Stimulated activated CD8-positive, alpha-beta memory T cell treated with anti-CD3 and anti-CD28 coated beads, Interleukin-4, amount 100 ng/mL, for 4 hours (primary cell): ENCODE results near the gene DUS4L.
"Not testable (repeated sequence)": the region's sequence is repeated elsewhere in the genome, so short reads cannot be mapped to it uniquely, and the experiment has no call there.

Experiments
- DNase-seq, 2 donors: peaks; one replicate each; pipeline ENCODE4 v3.0.0-alpha.2; 2020; ENCODE audit warnings: low read depth in 2 of 2, low spot score in 1 of 2

Gene DUS4L, protein sequence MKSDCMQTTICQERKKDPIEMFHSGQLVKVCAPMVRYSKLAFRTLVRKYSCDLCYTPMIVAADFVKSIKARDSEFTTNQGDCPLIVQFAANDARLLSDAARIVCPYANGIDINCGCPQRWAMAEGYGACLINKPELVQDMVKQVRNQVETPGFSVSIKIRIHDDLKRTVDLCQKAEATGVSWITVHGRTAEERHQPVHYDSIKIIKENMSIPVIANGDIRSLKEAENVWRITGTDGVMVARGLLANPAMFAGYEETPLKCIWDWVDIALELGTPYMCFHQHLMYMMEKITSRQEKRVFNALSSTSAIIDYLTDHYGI

DNA sequence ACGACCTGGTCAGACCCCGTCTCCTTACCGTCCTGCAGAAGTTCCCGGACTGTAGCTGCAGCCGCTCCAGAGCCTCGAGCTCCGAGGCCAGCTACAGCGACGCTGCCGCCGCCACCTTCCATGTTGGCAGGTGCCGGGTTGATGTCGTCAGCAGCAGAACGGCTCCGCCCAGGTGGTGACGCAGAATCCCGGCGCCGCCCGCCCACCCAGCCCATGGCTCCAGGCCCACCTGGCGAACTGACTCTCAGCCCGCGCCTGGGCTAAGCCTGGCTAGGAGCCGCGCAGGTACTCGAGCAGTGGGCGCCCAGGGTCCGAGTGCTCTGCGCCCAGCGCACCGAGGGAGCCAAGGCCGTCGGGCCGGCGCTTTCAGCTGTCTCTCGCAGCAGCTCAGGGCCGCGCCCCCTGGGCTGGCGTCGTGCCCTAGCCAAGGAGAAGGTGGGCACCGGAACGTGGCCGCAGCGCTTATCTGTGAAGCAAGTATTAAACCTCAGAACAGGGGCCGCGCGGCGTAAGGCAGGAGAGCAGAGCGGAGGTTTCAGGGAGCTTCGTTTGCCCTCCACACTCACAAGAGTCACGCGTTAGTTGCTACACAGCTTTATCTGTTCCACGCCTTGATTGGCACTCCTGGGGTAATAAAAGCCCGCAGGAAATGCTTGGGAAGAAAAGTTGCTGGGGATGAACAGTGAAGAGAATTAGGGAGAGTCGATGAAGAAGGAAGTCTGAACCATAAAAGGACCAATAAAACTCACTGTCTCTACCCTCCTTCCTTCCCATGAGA lies at the start of gene DUS4L, which contains the start of gene COG5:
Gene DUS4L (plus strand): TSS at position 197 of the 778 bp plus-strand sequence. CDS start 3,100 bp downstream, outside the sequence.
Gene COG5 (minus strand): TSS at position 146 of the 778 bp plus-strand sequence. CDS start 24 bp downstream, at position 122.
- DNase-seq: peak; percentile 62 to 66

DNA sequence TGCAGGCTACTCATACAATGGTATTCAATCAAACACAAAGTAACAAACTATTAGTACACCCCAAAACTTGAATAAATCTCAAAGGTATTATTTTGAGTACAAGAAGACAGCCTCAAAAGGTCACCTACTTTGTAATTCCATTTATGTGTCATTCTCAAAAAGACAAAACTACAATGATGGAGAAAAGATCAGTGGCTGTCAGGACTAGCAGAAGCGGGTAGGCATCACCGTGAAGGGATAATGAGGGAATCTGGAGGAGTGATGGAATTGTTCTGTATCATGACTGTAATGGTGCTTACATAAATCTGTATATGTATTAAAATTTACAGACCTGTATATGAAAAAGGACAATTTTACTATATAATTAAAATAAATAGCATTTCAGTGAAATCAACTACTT lies 37.1 kb upstream of the DUS4L start:
- DNase-seq: no peak

DNA sequence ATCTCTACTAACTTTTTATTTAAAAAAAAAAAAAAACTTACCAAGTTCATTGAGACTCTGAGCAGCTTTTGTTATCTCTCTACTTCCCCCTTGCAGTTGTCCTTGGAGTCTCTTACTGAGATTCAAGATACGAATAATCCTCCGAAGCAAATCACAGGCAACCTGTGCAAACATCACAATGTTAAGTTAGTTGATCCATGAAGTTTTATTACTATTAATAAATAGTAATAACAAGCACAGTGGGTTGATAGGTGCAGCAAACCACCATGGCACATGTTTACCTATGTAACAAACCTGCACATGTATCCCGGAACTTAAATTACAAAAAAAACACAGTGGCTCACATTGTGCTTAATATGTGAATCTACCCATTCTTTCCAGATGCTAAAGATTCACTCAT lies 36.6 kb upstream of the DUS4L start:
- DNase-seq: no peak

DNA sequence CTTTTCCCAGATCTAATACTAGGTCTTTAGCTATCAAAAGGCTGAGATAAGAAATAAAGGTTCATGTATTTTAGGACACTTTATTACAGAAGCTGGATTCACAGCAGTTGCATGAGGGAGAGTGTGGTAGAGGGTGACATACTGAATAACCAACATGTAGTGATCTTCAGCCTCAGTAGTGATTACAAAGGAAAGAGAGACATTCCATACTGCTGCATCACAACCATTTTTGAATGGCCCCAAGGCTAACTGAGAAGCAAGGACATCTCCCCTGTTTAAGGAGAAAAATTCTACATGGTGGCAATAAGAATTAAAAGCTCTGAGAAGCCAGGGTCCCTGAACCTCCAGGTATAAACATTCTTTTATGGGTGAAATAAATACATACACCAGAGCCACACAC lies 35.3 kb upstream of the DUS4L start:
- no peak for DNase-seq

DNA sequence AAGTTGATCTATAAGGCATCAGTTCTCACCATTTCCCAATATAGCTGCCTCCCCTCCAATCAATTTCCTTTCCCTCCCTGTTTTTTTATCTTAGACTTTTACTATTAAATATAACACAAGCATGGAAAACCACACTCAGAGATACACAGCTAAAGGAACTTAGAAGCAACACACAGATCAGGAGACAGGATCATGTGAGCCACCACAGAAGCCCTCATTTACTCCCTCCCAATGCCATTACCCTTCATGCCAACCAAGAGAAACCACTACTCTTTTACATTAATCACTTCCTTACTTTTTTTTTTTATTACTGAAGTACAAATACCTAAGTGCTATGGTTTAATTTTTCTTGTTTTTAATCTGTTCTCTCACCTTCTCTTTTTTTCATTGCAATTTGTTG lies 33.0 kb upstream of the DUS4L start:
- DNase-seq: no peak

DNA sequence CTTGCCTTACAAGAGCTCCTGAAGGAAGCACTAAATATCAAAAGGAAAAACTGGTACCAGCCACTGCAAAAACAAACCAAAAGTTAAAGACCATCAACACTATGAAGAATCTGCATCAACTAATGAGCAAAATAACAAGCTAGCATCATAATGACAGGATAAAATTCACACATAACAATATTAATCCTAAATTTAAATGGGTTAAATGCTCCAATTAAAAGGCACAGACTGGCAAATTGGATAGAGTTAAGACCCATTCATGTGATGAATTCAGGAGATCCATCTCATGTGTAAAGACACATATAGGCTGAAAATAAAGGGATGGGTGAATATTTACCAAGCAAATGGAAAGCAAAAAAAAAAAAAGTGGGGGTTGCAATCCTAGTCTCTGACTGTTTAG lies 29.6 kb upstream of the DUS4L start:
- DNase-seq: no peak

DNA sequence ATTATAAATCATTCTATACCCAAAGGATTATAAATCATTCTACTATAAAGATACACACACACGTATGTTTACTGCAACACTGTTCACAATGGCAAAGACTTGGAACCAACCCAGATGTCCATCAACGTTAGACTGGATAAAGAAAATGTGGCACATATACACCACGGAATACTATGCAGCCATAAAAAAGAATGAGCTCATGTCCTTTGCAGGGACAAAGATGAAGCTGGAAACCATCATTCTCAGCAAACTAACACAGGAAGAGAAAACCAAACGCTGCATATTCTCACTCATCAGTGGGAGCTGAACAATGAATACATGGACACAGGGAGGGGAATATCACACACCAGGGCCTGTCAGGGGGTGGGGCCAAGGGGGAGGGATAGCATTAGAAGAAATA lies 26.5 kb upstream of the DUS4L start:
- DNase-seq: not testable (repeated sequence)

DNA sequence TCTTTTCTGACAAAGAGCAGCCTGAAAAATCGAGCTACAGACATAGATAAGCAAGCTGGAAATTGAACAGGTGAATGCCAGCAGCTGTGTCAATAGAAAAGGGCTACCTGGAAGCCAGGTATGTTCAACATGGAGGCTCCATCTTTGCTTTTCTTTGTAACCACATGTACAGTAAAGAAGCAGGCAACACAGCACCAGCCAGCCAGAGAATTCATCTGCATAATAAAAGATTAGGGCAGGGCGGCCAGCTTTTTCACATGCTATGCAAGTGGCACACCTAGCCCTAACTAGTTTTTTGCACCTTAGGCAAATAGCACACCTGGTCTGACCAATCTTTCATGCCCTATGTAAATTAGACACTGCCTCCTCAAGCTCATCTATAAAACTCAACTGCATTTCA lies 25.8 kb upstream of the DUS4L start:
- DNase-seq: no peak

DNA sequence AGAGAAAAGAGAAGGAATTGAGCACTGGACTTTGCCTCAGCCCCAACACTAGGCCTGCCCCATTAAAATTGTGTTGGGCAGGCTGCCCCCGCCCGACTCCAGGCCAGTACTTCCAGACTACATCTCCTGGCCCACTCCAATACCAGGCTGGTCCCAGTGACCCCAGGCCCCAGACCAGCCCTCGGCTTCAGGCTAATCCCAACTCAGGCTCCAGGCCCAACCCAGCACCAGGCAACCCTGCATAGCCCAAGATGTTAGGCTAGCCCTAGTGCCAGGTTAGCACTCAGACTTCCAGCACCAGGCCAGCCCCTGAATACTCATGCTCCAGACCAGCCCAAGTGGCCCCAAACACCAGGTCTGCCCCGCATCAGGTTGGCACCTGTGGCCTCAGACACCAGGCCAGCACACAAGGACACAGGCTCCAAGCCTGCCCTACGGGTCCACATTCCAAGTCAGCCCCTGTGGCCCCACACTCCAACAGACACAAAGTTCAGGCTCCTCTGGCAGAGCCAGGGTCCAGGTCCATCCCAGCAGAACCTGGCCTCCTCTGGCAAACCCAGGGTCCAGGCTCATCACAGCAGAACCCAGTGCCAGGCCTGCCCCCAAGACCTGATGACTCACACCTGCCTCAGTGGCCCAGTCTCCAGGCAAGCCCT lies 20.3 kb upstream of the DUS4L start:
- no peak for DNase-seq

DNA sequence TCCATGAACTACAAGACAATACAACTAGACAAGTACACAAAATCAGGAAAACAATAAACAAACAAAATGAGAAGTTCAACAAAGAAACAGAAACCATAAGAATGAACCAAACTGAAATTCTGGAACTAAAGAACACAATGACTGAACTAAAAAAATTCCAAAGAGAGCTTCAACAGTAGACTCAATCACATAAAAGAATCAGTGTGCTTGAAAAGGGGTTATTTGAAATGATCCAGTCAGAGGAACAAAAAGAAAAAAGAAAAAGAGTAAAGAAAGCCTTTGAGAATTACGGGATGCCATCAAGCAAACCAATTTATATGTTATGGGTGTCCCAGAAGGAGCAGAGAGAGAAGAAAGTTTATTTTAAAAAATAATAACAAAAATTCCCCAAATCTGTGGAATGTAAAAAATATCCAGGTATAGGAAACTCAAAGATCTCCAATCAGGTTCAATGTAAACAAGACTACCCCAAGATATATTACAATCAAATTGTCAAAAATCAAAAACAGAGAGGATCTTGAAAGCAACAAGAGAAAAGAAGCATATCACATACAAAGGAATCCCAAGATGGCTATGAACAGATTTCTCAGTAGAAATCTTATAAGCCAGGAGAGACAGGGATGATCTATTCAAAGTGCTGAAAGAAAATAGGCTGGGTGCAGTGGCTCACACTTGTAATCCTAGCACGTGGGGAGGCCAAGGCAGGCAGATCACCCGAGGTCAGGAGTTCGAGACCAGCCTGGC lies 18.8 kb upstream of the DUS4L start:
- no peak for DNase-seq

DNA sequence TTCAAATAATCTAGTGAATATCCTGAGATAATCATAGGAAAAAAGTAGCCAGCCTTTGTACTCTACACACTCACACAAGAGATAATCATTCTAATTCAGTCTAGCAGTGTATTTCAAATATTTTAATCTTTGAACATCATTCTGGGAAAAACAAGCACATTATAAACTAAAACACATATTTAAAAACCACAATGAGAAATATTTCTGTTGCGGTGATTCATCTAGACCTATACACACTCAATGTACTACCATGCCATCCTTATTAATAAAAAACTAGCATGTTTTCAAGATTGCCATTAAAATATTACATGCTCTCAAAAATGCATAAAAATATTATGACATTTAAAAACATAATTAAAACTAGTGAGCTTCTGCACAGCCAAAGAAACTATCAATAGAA lies 11.8 kb upstream of the DUS4L start:
- no peak for DNase-seq

DNA sequence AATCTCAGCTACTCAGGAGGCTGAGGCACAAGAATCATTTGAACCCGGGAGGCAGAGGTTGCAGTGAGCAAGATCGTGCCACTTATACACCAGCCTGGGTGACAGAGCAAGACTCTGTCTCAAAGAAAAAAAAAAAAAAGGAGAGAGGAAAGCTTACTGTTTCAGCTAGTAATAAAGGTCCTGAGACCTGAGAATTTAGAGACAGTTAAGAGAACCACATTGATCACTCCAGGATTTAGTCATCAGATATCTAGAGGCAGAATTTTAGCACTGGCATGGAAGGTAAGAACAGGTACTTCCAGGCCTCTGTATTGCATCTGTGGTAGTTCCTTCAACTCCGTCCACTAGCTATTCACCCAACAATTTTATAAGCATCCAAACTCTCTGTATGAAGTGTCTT lies 7.9 kb upstream of the DUS4L start:
- no peak for DNase-seq

DNA sequence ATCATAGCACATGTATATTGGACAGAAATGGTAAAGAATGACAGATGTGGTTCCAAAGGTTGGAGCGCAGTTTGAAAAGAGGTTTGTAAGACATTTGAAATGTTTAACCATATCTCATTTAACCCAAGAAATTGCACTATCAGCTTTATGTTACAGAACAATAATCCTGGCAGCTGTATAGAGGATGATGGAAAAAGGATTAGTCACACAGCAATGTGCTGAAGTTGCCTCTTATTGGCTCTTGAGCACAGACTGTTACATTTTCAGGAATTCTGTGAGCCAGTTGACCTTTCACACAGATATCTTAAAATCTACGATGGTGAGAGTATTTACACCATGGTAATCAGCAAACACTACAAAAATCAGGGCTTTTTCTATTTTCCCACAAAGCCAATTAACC lies 3.9 kb upstream of the DUS4L start:
- DNase-seq: no peak

DNA sequence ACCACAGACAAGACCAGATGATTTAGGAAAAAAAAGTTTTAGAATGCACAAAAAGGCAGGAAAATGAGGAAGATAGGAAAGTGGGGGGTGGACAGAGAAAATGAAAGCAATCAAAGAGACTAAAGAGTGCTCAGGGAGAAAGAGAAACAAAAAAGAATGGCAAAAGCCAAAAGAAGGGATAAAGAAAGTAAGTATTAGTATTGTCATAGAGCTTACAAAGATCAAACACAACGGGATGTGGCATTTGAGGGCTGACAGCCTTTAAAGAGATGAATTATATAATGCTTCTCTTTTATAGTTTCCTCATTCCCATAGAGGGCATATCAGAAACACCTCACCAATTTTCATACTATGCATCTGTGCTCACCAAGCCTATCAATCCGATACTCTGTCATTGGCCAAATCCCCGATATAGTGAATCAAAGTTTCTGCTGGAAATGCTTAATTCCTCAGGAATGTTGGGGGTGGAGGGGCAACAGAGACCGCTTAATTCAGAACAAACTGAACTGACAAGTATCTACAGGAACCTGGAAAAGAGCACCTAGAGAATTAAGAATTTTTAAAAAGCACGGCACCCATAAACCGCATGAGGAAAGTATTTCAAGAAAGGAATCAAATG lies 2.8 kb upstream of the DUS4L start:
- no peak for DNase-seq

DNA sequence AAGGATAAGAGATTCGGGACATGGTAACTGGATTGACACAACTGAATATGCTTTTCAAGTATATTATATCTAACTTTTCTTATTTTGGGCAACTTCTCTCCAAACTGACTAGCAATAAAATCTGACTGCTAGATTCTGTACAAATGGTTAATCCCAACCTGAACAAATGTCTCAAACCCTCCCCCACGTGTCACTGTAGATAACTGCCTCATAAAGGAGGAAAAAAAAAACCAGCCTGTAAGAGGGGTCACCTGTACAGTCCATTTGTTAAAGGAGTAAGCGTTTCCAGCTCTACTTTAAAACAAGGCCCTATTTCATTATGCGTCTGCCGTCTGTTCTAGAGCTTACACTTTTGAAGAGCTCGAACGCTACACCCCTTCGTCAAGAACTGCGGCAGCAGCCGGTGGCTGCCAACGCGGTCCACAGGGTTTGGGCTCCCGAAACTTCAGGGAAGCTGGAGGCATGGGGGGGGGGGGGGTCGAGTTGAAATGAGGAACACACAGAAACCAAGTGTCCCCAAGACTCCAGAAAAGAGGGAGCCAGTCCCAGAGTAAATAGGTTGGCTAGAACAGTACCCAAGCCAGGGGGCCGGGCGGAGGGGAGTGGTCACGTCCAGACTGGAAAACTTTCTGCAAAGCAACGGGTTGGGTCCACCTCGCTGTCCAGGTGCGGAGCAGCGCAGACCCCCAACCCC lies 543 bp upstream of the DUS4L start:
- DNase-seq: no peak

DNA sequence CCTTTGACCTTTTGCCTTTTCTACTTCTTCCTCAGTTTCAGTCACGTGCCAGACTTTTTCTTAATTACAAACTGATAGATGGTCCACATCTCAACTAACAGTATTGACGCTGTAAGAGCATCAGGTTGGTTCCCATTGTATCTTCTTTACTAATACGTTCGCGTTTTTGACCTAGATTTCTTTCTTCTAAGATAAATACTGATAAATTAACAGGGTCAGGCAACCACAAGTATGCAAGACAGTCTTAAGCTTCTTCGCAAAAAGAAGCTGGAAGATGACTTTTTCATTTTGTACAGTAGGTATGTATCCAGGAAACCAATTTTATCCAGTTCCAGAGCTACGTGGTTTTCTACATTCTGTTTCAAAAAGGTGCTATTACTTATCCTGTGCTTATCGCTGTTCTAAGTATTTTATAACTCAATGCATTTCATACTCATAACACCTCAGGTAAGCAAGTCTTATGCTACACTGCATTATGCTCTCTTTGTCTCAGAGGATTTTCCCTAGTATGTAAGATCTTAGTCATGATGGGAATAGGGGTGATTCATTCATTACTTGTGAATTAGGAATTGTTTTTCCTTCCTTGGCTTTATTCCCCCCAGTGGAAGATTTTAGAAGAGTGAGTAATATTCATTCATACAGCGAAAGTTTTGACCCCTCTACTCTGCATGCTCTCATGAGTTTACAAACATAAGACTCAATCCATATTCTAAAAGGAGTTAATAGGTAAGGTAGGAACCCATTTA lies 955 bp downstream of the DUS4L start:
- no peak for DNase-seq

DNA sequence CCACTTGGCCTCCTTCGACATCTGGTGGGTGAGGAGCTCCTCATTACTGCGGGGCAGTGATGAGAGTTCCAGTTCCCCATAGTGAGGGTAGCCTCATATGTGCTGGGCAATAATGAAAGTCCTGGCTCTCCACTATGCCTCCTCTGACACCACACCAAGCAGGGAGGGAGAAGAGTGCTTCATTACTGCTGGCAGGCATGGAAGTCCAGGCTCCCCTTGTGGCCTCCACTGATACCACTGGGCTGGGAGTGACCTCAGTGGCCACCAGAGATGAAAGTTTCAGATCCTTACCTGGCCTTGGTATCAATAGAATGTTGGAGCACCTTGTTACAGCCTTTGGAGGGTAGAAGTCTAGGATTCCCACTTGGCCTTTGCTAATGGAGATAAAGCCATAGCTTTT lies 6.5 kb downstream of the DUS4L start:
- no peak for DNase-seq

DNA sequence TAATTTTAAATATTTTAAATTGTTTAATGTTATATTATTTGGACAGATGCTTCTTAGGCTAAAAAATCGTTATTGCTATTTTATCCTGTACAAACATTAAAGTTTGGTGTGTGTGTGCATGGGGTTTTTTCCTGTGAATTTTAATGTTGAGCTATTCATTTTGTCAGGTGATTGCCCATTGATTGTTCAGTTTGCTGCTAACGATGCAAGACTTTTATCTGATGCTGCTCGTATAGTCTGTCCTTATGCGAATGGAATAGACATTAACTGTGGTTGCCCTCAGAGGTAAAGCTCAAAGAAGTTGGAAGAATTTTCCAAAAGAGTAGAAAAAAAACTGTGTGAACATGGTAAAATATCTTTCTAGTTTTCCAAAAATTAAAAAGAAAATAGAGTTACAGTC lies 9.8 kb downstream of the DUS4L start:
- no peak for DNase-seq

DNA sequence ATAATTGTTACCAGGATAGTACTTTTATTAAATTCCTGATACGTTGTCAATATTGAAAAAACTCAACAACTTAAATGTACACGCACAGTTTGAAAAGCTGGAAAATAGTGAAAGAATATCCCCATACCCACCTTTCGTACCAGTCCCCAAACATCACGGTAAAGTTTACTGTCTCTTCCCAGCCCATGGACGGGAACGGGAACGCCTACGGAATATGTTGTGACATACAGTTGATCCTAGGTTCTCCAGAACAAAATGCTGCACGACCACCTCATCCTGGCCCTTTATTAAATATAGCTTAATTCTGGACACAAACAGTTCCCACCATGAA lies 15.7 kb downstream of the DUS4L start:
- no peak for DNase-seq
